Measurements from ENCODE around the gene RBM11. TPM values are rescaled to one million over a fixed set of nuclear protein-coding genes. Genes with fewer than 3 reads are reported as not detected.

Gene RBM11
- total and polyA plus RNA-seq, 4 donors = 0.08 to 0.19 (median 0.13) TPM; not detected in 1

GRCh38 chr21:14235101-14235500, 19.1 kb downstream of the RBM11 start:
- 76% methylated on average over 5 of the region's 5 CpGs for WGBS
- Histone ChIP-seq H3K4me3 (ENCODE audit: low read depth in 1 of 3, low read length in 3 of 3) (no peak overlapping the region), H3K9me3 (ENCODE audit: control insufficient read depth in 4 of 4, low read length in 3 of 4) (peaks cover 0 to 2% (median under 1%) of the 10 kb centered on the region in 4 donors), H3K27ac (ENCODE audit: low read depth in 1 of 2, low read length in 2 of 2) (no peak overlapping the region), H3K27me3 (ENCODE audit: control insufficient read depth in 4 of 4, insufficient read depth in 4 of 4, low read length in 3 of 4) (peaks cover 0 to 5% (median 2%) of the 10 kb centered on the region in 4 donors), H3K9ac (ENCODE audit: low read depth in 1 of 2, low read length in 2 of 2) (no peak overlapping the region), H3K4me1 (ENCODE audit: control insufficient read depth in 4 of 4, insufficient read depth in 4 of 4, low read length in 3 of 4) (no peaks in the 10 kb centered on the region), H3K36me3 (ENCODE audit: control insufficient read depth in 4 of 4, insufficient read depth in 3 of 4, low read depth in 1 of 4, low read length in 3 of 4) (no peaks in the 10 kb centered on the region)
- no peak for TF ChIP-seq FOXA2 (IDR thresholded peaks at IDR 0.05)
- no peak for TF ChIP-seq CTCF (IDR thresholded peaks at IDR 0.05; ENCODE audit: low read depth, low read length, missing input control)
- TF ChIP-seq FOXA1 (IDR thresholded peaks at IDR 0.05) = no peak
- TF ChIP-seq HNF4G (IDR thresholded peaks at IDR 0.05) = no peak
- no peak for DNase-seq (ENCODE audit: low spot score)

- Histone ChIP-seq H3K9me3 (ENCODE audit: control insufficient read depth in 4 of 4, low read length in 3 of 4) (peaks cover 0 to 2% (median 0%) of the 10 kb centered on the region in 4 donors), H3K27ac (ENCODE audit: low read depth in 1 of 2, low read length in 2 of 2) (no peak overlapping the region), H3K4me1 (ENCODE audit: control insufficient read depth in 4 of 4, insufficient read depth in 4 of 4, low read length in 3 of 4) (no peaks in the 10 kb centered on the region), H3K27me3 (ENCODE audit: control insufficient read depth in 4 of 4, insufficient read depth in 4 of 4, low read length in 3 of 4) (peaks cover 0 to 5% (median 2%) of the 10 kb centered on the region in 4 donors), H3K4me3 (ENCODE audit: low read depth in 1 of 3, low read length in 3 of 3) (no peak overlapping the region), H3K9ac (ENCODE audit: low read depth in 1 of 2, low read length in 2 of 2) (no peak overlapping the region), H3K36me3 (ENCODE audit: control insufficient read depth in 4 of 4, insufficient read depth in 3 of 4, low read depth in 1 of 4, low read length in 3 of 4) (no peaks in the 10 kb centered on the region)
- 41% methylated on average over 3 of the region's 3 CpGs for WGBS
- no peak for TF ChIP-seq REST (IDR thresholded peaks at IDR 0.05)
- TF ChIP-seq TAF1 (conservative IDR thresholded peaks at IDR 0.05) = no peak
- TF ChIP-seq EGR1 (IDR thresholded peaks at IDR 0.05; ENCODE audit: low read depth in 2 of 2) = no peak
- no peak for TF ChIP-seq GABPA (IDR thresholded peaks at IDR 0.05 in 1 of 2, conservative IDR thresholded peaks at IDR 0.05 in 1 of 2)
- TF ChIP-seq FOXA1 (IDR thresholded peaks at IDR 0.05) = no peak
- no peak for TF ChIP-seq NR2F2 (IDR thresholded peaks at IDR 0.05)
- no peak for TF ChIP-seq MAX (IDR thresholded peaks at IDR 0.05)
- TF ChIP-seq FOXA2 (IDR thresholded peaks at IDR 0.05) = no peak
- TF ChIP-seq CTCF (IDR thresholded peaks at IDR 0.05; ENCODE audit: low read depth, low read length, missing input control) = no peak
- TF ChIP-seq RXRA (IDR thresholded peaks at IDR 0.05) = no peak
- TF ChIP-seq YY1 (IDR thresholded peaks at IDR 0.05) = no peak
- no peak for DNase-seq (ENCODE audit: low spot score)
Observed at GRCh38 chr21:14236180-14236579, 20.2 kb downstream of the RBM11 start.

Measured in liver (tissue), 9 donors.